Measurements from ENCODE around the gene ERICH4. TPM values are rescaled to one million over a fixed set of nuclear protein-coding genes. Genes with fewer than 3 reads are reported as not detected.
"Not testable (repeated sequence)": the region's sequence is repeated elsewhere in the genome, so short reads cannot be mapped to it uniquely, and the experiment has no call there.

Gene ERICH4
- total RNA-seq, 1 experiment from 2014 or later = not detected

GRCh38 chr19:41434450-41434849 is 8.5 kb upstream of the ERICH4 start:
- no TSS peak for BruUV-seq (replicated peaks)

GRCh38 chr19:41435376-41435775 is 7.6 kb upstream of the ERICH4 start:
- POLR2A ChIA-PET = interaction anchor here (0.9 kb wide), 1 partner anchor 425 kb away, joined by 3 read pairs; the partner anchor contains the start of gene RPS19

More at GRCh38 chr19:41434450-41434849, 8.5 kb upstream of the ERICH4 start:
- no peaks in the 10 kb centered on the region for H3K9me3 Mint-ChIP-seq (ENCODE audit: unreplicated experiment)
- no peaks in the 10 kb centered on the region for H3K27me3 Mint-ChIP-seq (ENCODE audit: insufficient read depth, unreplicated experiment)
- H3K36me3 Mint-ChIP-seq (ENCODE audit: insufficient read depth, unreplicated experiment) = peaks cover 36% of the 10 kb centered on the region
- DNase-seq (ENCODE audit: unreplicated experiment) = no peak
- no peak for TF ChIP-seq CTCF (IDR thresholded peaks at IDR 0.05; ENCODE audit: unreplicated experiment)
- H3K4me3 Mint-ChIP-seq (ENCODE audit: unreplicated experiment) = no peak overlapping the region
- intact Hi-C loops (cut with micrococcal nuclease) = no loop called here
- POLR2A ChIA-PET = interaction anchor here (0.9 kb wide), 1 partner anchor 426 kb away, joined by 3 read pairs; the partner anchor contains the start of gene RPS19
- H3K27ac Mint-ChIP-seq (ENCODE audit: low read depth, unreplicated experiment) = no peak overlapping the region
- CTCF ChIA-PET = no interaction called here
- H3K4me1 Mint-ChIP-seq (ENCODE audit: insufficient read depth, unreplicated experiment) = no peaks in the 10 kb centered on the region

GRCh38 chr19:41435936-41436673 is 6.9 kb upstream of the ERICH4 start:
- H3K36me3 Mint-ChIP-seq (ENCODE audit: insufficient read depth, unreplicated experiment) = peaks cover 31% of the 10 kb centered on the region
- H3K9me3 Mint-ChIP-seq (ENCODE audit: unreplicated experiment) = no peaks in the 10 kb centered on the region
- no peak overlapping the region for H3K27ac Mint-ChIP-seq (ENCODE audit: low read depth, unreplicated experiment)
- no peak for TF ChIP-seq CTCF (IDR thresholded peaks at IDR 0.05; ENCODE audit: unreplicated experiment)
- ChIA-PET CTCF (interaction anchor here (0.7 to 1.5 kb wide), 5 partner anchors 13 to 173 kb away, joined by 3 to 6 read pairs (median 4); no protein-coding TSS in a partner anchor), POLR2A (interaction anchor here (0.6 to 1.6 kb wide), 3 partner anchors 9 to 184 kb away, joined by 3 read pairs; partner anchors contain the start of gene B3GNT8)
- intact Hi-C loops (cut with micrococcal nuclease) = no loop called here
- DNase-seq (ENCODE audit: unreplicated experiment) = no peak
- BruUV-seq (replicated peaks) = no TSS peak
- no peak overlapping the region for H3K4me3 Mint-ChIP-seq (ENCODE audit: unreplicated experiment)
- peaks cover 6% of the 10 kb centered on the region for H3K4me1 Mint-ChIP-seq (ENCODE audit: insufficient read depth, unreplicated experiment)
- no peaks in the 10 kb centered on the region for H3K27me3 Mint-ChIP-seq (ENCODE audit: insufficient read depth, unreplicated experiment)

More at GRCh38 chr19:41435376-41435775, 7.6 kb upstream of the ERICH4 start:
- H3K4me1 Mint-ChIP-seq (ENCODE audit: insufficient read depth, unreplicated experiment); H3K9me3 Mint-ChIP-seq (ENCODE audit: unreplicated experiment); H3K27me3 Mint-ChIP-seq (ENCODE audit: insufficient read depth, unreplicated experiment); BruUV-seq (replicated peaks); H3K4me3 Mint-ChIP-seq (ENCODE audit: unreplicated experiment); H3K27ac Mint-ChIP-seq (ENCODE audit: low read depth, unreplicated experiment); DNase-seq (ENCODE audit: unreplicated experiment); intact Hi-C loops (cut with micrococcal nuclease): not testable (repeated sequence)
- peaks cover 31% of the 10 kb centered on the region for H3K36me3 Mint-ChIP-seq (ENCODE audit: insufficient read depth, unreplicated experiment)
- CTCF ChIA-PET = interaction anchor here (1.1 to 1.5 kb wide), 4 partner anchors 14 to 173 kb away, joined by 3 to 6 read pairs (median 4); no protein-coding TSS in a partner anchor

- H3K4me3 Mint-ChIP-seq (ENCODE audit: unreplicated experiment) = no peak overlapping the region
- peaks cover 11% of the 10 kb centered on the region for H3K4me1 Mint-ChIP-seq (ENCODE audit: insufficient read depth, unreplicated experiment)
- no peaks in the 10 kb centered on the region for H3K9me3 Mint-ChIP-seq (ENCODE audit: unreplicated experiment)
- no peak overlapping the region for H3K27ac Mint-ChIP-seq (ENCODE audit: low read depth, unreplicated experiment)
- peaks cover 31% of the 10 kb centered on the region for H3K36me3 Mint-ChIP-seq (ENCODE audit: insufficient read depth, unreplicated experiment)
- BruUV-seq (replicated peaks) = no TSS peak
- H3K27me3 Mint-ChIP-seq (ENCODE audit: insufficient read depth, unreplicated experiment) = no peaks in the 10 kb centered on the region
- intact Hi-C loops (cut with micrococcal nuclease) = no loop called here
- CTCF ChIA-PET = interaction anchor here (0.7 to 1.5 kb wide), 2 partner anchors 13 to 128 kb away, joined by 3 to 6 read pairs; no protein-coding TSS in a partner anchor
- DNase-seq (ENCODE audit: unreplicated experiment) = no peak
- POLR2A ChIA-PET = interaction anchor here (0.6 to 1.6 kb wide), 3 partner anchors 10 to 184 kb away, joined by 3 read pairs; partner anchors contain the start of gene B3GNT8
- TF ChIP-seq CTCF (IDR thresholded peaks at IDR 0.05; ENCODE audit: unreplicated experiment) = no peak
Measured at GRCh38 chr19:41436674-41436951, 6.3 kb upstream of the ERICH4 start.
